T-helper 1 cell treated with Interleukin-12 subunit alpha and Interleukin-12 subunit beta and Interleukin-4 antibody, amounts not matched to agents 30 ng/mL and 1 ng/mL, for 36 hours (primary cell): ENCODE results near the gene GSTT2. TPM values are rescaled to one million over a fixed set of nuclear protein-coding genes. Genes with fewer than 3 reads are reported as not detected.
"Not testable (repeated sequence)": the region's sequence is repeated elsewhere in the genome, so short reads cannot be mapped to it uniquely, and the experiment has no call there.

Experiments used
- intact Hi-C: fragments of 100-400 bp; cut with micrococcal nuclease; formaldehyde crosslinking; loops from one replicate; pipeline ENCODE4 v1.15.1; 2024
- total RNA-seq: library from RNA; stranded (reverse); gene quantifications from 2 replicates; pipeline ENCODE4 v1.2.3, GENCODE V29; 2022

The GSTT2 gene
- total RNA-seq: not detected in 2 replicates

DNA sequence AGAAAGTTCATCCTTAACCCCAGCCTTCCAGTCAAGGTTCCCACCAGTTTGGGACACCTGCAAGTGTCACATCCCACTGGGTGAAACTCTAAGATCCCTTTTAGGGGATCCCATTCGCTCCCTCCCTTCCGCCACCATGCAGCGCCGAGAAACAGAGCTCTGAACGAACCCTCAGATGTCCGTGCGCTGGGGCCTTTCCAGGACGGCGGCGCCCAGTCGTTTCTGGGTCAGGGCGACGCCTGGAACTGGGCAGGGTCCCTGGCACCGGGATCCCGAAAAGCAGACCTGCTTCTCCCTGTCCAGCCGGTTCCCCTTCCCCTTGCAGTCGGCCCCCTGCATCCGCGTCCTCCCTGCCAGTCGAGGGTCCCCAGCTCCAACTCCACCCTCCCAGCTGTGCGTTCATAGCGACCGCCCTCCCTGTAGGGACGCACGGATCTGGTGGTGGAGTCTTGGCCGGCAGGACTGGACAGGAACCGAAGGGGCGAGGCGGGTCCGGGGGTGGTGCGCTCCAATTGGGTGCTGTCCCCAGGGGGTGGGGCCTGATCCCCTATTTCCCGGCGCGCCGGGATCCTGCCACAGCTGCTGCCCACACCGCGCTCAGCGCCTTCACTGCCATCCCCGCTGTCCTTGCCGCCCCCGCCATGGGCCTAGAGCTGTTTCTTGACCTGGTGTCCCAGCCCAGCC, at the start of gene GSTT2:
TSS of gene GSTT2 (plus strand) at position 578 of the 684 bp plus-strand sequence.
- intact Hi-C loops: loop anchor here (5.0 to 10.0 kb wide), 2 partner anchors 178 to 445 kb away; partner anchors contain the start of gene ADORA2A

- intact Hi-C loops: no loop called here
Measured at GRCh38 chr22:23938328-23939016, 41.5 kb upstream of the GSTT2 start.

GRCh38 chr22:23939017-23939357, 40.9 kb upstream of the GSTT2 start:
- intact Hi-C loops: no loop called here

GRCh38 chr22:23940166-23940565, 39.8 kb upstream of the GSTT2 start:
- intact Hi-C loops: not testable (repeated sequence)

- intact Hi-C loops: not testable (repeated sequence)
Measured at GRCh38 chr22:23947391-23947790, 32.5 kb upstream of the GSTT2 start.

- intact Hi-C loops: not testable (repeated sequence)
Measured at GRCh38 chr22:23949764-23950163, 30.2 kb upstream of the GSTT2 start.

- intact Hi-C loops: not testable (repeated sequence)
Measured at GRCh38 chr22:23951383-23951782, 28.6 kb upstream of the GSTT2 start.

DNA sequence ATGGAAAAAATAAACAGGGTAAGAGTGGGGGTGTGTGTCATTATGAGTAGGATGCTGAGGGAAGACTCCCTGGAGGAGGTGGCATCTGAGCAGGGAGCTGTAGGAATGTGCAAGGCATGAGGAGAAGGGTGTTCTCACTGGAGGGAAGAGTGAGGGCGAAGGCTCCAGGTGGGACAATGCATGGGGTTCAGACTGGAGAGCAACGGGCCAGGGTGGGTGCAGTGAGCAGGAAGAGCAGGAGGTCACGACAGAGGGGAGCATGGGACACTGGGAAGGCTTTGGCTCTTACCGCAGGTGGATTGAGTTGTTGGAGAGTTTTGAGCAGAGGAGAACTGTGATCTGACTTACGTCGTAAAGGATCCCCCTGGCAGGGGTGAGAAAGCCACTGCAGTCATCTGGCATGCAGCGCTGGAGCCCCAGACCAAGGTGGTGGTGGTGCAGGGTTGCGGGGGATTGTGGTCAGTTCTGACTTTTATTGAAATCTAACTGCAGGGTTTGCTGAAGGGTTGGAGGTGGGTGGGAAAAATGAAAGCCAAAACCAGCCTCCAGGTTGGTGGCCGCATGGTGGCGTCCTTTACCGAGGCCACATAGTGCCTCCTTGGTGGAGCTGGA, 27.0 kb upstream of the GSTT2 start:
- intact Hi-C loops: not testable (repeated sequence)

GRCh38 chr22:23953485-23953884, 26.4 kb upstream of the GSTT2 start:
- intact Hi-C loops: not testable (repeated sequence)

DNA sequence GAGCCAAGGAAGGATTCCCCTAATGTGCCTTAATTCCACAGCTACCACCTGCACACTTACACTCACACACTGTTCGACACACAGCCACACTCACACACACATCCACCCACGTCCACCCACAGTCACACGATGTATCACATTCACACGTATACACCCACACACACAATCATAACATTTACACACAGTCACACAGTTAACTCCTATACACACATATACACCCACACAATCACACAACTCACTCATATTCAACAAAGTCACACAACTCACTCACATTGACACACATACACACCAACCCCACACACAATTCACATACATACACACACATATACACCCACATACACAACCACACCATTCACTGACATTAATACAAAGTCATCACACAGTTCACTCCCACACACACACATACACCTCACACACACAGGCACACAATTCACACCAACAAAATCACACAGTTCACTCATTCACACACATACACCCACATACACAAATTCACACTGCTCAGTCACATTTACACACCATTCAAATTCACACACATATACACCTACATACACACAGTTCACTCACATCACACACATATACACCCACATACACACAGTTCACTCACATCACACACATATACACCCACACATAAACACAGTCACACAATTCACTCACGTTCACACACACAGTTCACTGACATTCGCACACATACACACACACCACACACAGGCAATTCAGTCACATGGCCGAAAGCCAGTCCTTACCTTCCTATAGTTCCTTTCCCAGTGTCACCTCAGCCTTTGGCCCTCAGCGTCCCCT, 25.5 kb upstream of the GSTT2 start:
- intact Hi-C loops: not testable (repeated sequence)

- intact Hi-C loops: loop anchor here (5.0 kb wide), 4 partner anchors 93 to 413 kb away; partner anchors contain the start of gene CHCHD10
Measured at GRCh38 chr22:23954991-23955305, 25.0 kb upstream of the GSTT2 start.

DNA sequence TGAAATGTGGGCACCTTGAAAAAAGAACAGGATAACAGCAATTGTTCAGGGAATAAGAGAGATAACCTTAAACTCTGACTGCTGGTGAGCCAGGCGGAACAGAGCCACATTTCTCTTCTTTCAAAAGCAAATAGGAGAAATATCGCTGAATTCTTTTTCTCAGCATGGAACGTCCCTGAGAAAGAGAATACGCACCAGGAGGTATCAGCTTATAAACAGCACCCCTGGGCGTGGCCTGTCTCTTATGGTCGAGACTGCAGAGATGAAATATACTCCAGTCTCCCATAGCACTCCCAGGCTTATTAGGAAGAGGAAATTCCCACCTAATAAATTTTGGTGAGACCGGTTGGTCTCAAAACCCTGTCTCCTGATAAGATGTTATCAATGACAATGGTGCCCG, 24.0 kb upstream of the GSTT2 start:
- intact Hi-C loops: loop anchor here (5.0 kb wide), 4 partner anchors 94 to 414 kb away; partner anchors contain the start of gene CHCHD10

DNA sequence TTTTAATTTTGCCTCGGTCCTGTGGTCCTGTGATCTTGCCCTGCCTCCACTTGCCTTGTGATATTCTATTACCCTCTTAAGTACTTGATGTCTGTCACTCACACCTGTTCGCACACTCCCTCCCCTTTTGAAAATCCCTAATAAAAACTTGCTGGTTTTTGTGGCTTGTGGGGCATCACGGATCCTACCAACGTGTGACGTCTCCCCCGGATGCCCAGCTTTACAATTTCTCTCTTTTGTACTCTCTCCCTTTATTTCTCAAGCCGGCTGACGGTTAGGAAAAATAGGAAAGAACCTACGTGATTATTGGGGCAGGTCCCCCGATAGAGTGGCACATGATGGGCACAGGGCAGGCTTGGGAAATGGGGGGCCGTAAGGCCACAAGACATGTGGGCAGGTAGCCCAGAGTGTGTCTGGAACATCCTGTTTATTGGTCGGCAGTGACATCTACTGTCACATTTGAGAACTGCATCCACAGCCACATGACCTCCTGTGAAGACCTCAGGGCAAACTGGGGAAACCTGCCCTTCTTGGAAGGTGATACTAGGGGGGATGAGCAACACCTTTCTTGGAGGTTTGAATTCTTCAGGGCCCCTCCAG, 23.5 kb upstream of the GSTT2 start:
- intact Hi-C loops: loop anchor here (5.0 kb wide), 4 partner anchors 94 to 414 kb away; partner anchors contain the start of gene CHCHD10

GRCh38 chr22:23961084-23961771, 18.7 kb upstream of the GSTT2 start, which contains the start of gene GSTT2B:
Gene GSTT2B, minus strand, starts transcription at chr22:23961195. Its CDS starts 64 bp downstream, at chr22:23961131.
- intact Hi-C loops: not testable (repeated sequence)

DNA sequence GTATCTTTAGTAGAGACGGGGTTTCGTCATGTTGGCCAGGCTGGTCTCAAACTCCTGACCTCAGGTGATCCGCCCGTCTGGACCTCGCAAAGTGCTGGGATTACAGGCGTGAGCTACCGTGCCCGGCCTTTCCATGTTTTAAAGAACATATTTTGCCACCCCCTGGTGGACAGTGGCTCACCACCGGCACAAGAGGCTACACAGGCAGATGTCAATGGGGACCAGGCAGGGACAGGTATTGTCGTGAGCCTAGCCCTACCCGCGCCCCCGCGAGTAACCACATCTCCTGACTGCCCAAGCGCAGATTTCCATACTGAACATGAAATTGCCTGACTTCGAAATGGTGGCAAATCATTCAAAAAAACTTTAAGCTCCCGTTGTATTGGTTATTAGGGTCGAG, 13.8 kb upstream of the GSTT2 start:
- intact Hi-C loops: not testable (repeated sequence)

GRCh38 chr22:23966568-23966967, 13.4 kb upstream of the GSTT2 start, which contains the start of gene DDTL:
Gene DDTL, plus strand, starts transcription at chr22:23966888. Its CDS starts 27 bp downstream, at chr22:23966915.
- intact Hi-C loops: not testable (repeated sequence)

GRCh38 chr22:23969071-23969470, 10.9 kb upstream of the GSTT2 start:
- intact Hi-C loops: no loop called here

GRCh38 chr22:23970201-23970641, 9.7 kb upstream of the GSTT2 start:
- intact Hi-C loops: no loop called here

DNA sequence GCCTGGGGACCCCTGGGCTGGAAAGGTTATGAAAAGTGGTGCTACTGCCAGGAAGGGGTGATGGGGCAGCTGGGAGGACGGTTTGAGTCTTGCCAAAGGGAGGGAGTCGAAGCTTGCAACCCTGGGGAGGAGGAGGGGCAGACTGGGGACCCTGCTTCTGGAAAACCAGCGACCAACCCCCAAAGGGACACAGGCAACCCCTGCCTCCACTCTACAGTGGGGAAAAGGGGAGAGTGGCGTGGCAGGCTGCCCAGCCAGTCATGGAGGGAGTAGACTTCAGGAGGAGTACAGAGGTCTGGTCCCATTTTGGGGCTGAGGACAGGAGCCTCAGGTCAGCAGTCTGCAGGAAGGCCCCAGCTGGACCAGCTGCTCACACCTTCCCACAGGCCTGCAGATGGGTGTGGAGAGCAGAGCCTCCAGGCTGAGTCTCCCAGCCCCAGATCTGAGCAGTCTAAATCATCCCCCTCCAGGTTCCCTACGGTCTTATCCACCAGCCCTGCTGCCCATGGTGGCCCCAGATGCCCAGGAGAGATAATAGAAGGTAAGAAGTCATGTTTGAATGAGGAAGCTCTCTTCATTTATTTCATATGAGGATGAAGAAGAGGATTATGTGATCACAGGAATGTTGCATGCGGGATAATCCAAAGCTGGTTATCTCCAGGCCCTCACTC, 9.0 kb upstream of the GSTT2 start:
- intact Hi-C loops: no loop called here

DNA sequence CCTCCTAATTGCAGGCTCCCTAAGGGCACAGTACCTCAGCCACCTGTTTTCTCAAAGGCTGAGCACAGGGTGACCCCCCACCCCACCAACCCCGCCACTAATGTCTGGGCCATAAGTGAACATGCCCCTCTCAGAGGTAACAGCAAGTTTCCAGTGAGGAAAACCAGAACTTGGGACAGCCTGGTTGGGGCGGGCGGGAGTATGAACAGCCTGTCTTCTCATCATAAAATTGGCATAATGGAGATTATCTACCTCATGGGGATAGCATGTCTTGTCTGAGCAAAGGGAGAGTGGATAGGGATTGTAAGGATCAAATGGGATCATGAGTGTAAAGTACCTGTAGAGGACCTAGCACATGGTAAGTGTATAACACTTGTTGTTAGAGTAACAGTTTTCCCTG, 8.0 kb upstream of the GSTT2 start:
- intact Hi-C loops: not testable (repeated sequence)
